HG02981 (cell line): ENCODE measurements around the gene PI16.

Experiments
- ATAC-seq: cut with Tn5 transposase; IDR thresholded peaks from one replicate; pipeline ENCODE4 v1.9.1; 2021; ENCODE audit warnings: mild to moderate bottlenecking, moderate library complexity; ENCODE audit not compliant: unreplicated experiment

Gene PI16

DNA sequence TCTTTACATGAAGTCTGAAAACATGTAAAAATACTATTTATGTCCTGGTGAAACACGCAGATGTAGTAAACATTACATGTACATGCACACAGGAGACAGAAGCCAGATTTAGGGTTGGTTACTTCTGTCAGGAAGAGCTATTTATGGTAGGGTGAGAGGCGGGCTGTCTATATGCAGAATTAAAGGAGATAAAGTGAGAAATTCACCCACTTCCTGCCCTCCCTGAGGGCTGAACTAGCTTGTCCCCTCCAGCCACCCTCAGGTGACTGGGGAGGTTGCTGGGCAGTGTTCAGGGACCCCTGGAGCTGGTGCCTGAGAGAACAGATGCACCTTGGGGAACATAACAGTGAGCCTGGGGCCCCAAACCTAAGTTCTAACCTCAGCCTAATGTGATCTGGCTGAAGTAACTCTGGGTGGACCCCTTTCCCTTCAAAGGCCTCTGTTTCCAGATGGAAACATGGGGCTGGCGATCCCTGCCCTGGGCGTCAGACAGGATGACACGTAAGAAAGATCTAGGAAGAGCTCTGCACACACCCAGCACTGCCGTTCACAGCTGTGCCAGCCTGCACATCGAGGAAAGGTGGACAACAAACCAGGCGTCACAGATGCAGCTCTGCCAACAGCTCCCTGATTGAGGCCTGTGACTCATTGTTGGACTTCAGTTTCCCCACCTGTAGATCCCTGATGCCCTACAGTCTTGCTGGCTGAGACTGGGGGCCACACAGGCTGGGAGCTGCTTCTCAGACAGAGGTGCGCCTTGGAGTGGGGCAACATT, 1.3 kb downstream of the PI16 start:
- no peak for ATAC-seq

DNA sequence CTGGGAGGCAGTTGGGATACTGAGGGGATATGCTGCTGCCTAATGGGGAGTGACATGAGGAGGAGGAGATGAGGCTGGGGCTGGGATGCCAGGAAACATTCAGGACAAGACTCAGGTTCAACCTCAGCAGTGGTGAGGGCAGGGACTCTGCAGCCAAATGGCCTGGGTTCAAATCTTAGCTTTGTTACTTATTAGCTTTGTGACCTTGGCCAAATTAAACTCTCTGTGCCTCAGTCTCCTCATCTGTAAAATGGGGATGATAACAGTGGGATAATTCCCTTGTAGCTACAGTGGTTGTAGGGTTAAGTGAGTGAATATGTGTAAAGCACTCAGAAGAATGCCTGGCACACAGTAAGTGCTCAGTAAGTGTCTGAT, 1.9 kb downstream of the PI16 start:
- no peak for ATAC-seq

DNA sequence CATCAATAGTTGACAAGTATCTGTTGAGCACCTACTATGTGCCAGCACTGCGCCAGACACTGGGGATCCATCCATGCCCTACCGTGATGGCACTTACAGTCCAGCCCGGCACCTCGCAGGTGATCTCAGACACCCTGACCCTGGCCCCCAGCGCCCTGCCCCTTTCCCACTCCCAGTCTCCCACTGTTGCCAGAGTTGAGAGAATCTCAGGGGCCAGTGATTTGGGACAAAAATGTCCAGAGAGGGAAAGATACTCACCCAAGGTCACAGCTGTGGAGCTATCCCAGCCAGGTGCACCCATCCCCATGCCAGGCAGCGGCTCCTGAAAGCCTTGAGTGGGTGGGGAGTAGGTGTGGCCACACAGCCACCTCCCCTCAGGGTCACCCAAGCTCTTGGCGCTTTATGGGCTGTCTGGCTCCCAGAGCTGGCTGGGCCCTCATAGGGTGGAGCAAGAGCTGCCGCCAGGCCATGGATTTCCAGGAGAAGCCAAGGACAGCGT, 3.3 kb downstream of the PI16 start:
- no peak for ATAC-seq

DNA sequence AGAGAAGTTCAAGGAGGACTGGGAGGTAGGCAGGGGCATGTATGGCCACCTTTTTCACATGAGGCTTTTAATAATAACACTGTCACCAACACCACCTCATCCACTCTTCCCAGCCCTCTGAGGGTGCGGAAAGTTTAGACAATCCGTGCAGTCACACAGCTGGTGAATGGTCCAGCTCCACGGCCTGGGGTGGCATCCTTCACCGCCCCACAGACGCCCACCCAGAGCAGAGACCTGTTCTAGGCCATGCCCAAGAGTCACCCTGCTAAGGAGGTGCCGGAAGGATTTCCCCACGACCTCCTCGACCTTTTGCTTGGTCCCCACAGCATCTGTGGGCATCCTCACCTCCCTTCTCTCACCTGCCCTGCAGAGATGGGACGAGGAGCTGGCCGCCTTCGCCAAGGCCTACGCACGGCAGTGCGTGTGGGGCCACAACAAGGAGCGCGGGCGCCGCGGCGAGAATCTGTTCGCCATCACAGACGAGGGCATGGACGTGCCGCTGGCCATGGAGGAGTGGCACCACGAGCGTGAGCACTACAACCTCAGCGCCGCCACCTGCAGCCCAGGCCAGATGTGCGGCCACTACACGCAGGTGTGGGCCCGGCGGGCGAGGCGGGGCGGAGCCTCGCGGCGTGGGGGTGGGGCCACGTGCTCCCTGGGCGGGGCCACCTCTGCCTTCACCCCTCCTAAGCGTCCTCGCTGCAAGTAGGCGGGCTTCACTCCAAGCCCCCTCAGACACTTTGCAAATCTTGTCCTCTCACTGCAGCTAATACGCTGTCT, 4.4 kb downstream of the PI16 start:
- ATAC-seq = no peak

DNA sequence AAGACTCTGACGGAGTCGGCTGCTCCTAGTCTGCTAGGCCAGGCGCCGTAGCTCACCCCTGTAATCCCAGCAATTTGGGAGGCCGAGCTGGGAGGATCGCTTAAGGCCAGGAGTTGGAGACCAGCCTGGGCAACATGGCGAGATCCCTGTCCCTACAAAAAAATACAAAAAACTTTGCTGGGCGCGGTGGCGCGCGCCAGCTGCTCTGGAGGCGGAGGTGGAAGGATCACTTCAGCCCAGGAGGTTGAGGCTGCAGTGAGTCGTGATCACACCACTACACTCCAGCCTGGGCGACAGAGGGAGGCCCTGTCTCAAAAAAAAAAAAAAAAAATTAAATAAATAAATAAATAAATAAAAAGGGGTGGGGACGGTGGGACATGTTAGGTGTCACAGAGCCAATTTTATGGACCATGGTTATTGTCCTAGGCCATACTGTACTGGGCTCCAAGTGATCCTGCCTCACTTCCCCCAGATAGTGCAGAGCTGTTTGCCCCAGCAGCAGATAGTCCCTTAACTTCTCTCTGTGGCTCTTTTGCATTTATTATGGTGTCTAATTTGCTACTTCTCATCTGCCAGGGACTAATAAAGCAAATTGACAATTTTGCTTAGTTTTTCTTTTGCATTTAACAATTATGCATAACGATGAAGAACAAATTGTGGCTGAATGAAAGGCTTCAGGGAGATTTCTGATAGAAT, 5.2 kb downstream of the PI16 start:
- ATAC-seq = no peak

DNA sequence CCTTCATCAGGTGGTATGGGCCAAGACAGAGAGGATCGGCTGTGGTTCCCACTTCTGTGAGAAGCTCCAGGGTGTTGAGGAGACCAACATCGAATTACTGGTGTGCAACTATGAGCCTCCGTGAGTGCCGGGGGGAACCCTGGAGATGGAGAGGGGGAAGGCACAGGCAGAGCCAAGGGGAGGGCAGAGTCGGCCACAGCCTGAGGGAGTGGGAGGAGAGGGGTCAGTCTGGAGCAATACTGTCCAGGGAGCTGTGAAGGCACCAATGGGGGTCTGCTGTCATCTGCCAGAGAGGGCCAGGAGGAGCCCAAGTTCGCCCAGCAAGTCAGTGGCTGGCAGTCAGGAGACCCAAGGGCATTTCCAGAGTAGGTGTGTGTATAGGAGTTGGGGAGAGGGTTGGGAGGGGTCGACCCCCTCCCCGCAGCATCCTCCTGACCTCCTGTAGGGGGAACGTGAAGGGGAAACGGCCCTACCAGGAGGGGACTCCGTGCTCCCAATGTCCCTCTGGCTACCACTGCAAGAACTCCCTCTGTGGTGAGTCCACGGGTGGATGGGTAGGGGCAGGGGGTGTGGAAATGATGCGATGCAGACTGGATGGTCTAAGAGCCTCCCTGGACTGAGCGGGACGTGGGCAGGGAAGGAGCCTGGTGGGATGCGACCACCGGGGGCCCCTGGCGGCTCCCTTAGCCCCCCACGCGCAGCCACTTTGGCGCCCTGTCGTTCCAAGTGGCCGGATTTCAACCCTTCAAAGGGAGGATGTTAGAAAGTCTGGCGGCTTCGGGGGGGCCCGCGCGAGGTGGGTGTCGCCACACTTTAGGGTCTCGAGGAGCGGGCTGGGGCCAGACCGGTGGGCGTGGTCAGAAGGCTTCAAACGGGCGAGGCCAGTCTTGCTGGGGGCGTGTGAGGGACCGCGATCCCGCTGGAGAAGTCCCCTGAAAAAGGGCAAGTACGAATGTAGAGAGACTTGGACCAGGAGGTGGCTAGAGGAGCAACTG, 7.2 kb downstream of the PI16 start:
- ATAC-seq = no peak

DNA sequence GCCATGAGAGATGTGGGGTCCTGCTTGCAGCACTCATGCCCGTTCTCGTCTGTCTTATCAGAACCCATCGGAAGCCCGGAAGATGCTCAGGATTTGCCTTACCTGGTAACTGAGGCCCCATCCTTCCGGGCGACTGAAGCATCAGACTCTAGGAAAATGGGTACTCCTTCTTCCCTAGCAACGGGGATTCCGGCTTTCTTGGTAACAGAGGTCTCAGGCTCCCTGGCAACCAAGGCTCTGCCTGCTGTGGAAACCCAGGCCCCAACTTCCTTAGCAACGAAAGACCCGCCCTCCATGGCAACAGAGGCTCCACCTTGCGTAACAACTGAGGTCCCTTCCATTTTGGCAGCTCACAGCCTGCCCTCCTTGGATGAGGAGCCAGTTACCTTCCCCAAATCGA, 8.3 kb downstream of the PI16 start:
- ATAC-seq = no peak

DNA sequence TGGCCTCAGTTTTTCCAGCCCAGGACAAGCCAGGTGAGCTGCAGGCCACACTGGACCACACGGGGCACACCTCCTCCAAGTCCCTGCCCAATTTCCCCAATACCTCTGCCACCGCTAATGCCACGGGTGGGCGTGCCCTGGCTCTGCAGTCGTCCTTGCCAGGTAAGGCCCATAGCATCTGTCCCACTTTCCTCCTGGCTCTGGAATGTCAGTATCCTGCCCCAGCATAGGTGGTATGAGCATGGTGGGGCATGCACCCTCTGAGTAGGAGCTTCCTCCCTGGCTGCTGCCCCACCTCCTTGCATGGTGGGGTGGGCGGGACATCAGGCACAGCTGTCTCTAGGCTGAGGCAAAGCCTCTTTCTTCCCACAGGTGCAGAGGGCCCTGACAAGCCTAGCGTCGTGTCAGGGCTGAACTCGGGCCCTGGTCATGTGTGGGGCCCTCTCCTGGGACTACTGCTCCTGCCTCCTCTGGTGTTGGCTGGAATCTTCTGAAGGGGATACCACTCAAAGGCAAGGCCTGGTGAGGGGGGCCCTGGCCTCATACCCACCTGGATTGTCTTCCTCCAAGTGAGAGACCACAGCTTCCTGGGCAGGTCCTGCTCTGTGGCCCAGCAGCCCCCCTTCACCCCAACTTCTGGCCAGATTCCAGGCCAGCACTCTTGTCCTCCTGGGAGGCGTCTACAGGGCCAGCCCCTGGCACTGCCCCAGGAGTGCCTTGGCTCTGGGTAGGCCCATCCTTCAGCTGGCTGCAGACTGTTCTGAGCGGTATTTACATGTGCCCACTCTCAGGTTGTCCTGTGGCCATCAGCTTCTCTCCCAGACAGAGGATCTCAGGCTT, 9.1 kb downstream of the PI16 start:
- no peak for ATAC-seq

DNA sequence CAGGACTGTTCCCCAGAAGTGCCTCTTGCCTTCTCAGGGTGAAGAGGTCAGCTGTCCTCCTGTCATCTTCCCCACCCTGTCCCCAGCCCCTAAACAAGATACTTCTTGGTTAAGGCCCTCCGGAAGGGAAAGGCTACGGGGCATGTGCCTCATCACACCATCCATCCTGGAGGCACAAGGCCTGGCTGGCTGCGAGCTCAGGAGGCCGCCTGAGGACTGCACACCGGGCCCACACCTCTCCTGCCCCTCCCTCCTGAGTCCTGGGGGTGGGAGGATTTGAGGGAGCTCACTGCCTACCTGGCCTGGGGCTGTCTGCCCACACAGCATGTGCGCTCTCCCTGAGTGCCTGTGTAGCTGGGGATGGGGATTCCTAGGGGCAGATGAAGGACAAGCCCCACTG, 9.8 kb downstream of the PI16 start:
- no peak for ATAC-seq

DNA sequence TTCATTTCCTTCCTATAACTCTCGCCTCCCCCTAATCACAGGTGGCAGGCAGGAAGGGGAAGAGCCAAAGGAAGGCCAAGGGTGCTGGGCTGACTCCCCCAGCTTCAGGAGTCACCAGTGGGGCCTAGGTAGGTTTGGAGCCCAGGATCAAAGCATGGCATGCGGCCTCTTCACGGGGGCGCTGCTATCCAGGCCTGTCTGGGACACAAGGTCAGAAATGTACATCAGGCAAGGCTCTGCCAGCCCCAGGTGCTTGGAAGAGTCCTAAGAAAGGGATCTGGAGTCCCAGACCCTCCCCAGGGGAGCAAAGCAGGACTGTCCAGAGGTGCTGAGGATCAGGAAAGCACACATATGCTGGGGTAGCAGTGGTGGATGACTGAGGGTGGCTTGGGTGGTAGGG, 10.4 kb downstream of the PI16 start:
- no peak for ATAC-seq

DNA sequence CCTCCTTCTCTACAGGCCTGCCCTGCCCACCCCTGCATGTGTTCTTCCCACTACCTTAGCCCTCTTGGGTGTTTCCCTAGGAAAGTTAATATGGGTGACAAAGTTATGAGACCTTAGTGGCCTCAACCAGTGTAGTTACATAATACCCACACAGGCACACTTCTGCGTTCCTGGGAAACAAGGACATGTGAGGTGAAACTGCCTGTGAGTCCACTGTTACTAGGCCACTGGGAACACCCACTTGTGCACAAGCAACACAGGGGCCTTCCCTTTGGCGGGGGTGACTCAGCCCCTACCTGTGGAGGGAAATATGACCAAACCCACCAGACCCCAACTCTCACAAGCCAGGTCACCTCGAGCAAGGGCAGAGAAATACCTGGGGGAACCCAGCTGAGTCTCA, 12.8 kb downstream of the PI16 start:
- ATAC-seq = no peak

DNA sequence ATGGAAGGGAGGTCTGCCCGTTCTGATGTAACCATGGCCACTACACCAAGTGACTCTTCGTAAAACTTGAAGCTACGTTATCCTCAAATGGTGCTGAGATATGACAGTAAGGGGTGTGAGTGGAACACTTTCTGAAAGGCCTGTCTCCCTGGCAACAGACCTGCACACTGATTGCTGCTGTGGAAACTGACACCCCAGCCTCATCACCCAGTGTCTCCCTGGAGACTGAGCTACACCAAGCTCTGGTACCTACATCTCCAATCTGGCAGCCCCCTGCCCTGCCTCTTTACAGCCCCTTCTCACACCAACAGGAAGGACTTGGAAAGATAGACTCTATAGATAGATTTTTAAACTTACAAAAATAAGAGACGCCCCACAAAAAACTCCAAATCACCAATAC, 13.2 kb downstream of the PI16 start:
- no peak for ATAC-seq

DNA sequence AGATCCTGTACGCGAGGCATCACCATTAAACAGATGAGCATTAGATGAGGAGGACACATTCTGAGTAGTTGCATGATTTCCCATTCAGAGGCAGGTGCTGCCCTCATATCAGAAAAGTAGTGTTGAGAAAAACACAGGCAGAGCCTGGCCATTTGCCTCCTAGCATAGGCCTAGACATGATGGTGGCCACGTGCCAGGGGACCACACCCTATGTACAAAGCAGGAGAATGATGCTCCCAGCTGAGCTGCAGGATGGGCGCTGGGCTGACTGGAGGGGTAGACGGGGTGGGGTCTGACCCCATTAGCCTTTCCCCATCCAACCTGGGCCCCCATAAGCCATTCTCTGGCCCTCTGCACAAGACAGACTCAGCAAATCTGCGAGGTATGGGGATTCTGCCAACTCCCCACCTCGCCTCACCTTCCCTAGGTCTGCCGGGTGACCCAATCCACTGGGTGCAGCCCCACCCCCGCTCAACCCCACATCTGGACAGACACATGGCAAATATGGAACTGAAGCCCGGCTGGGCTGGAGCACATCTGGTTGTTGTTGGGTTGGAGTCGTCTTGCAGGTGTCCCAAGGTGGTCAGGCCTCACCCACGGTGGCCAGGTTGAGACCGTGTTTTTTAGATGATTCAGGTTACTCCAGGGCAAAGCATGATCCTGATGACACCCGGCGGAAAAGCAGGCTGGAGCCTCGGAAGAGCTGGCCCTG, 13.9 kb downstream of the PI16 start:
- no peak for ATAC-seq

DNA sequence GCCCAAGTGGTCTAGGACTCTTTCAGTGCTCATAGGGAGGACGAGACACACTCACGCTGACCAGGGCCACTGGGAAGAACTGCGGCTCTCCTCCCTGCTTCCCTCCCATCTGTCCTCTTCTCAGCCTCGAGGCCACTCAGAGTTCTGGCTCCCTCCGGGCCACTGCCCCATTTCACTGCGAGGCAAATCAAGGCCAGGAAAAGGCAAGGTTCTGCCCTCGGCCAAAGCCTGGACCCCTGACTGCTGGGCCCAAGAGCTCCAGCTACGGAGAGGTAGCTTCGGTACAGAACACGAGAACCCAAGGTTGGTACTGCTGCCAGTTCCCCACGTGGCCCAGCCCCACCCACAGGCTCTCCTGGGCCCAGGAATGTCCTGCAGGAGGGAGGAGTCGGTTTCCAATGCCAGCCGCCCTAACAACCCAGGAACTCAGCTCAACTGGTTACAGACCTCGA, 14.7 kb downstream of the PI16 start:
- ATAC-seq = no peak

DNA sequence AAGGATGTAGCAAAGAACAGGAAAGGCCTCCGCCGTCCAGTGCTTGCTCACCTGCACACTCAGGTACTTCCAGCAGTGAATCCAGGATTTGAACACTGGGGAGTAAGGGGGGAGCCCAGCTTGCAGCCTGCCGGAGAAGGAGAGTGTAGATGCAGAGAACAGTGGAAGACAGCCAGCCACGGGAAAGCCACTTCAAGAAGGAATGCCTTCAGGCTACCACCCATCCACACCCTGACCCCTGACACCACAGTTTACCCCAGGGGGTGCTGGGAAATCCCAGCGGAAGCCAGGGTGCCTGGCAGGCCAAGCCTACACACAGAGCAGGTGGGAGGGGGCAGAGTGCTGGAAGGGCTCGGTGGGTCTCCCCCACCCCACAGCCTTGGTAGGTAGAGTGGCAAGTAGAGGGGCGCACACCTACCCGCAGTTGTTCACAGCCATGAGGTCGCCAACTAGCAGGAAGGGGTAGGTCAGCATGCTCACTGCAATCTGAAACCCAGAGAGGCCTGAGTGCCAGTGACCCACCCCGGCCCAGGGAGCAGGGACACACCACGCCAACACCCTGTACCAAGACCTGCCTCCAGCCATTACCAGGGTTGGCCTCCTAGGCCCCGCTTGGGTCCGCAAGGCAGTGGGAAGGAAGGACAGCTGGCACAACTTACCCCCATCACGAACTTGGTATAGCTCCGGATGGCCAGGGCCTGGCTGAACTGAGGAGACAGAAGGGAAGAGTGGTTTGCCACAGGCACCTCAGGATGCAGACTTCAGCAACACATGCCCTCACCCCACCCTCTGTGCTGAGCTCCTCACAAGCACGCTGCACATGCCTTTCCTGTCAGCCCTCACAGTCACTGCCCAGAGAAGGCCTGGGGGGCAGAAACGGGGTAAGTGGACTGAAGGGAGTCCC, 15.7 kb downstream of the PI16 start:
- ATAC-seq = no peak

DNA sequence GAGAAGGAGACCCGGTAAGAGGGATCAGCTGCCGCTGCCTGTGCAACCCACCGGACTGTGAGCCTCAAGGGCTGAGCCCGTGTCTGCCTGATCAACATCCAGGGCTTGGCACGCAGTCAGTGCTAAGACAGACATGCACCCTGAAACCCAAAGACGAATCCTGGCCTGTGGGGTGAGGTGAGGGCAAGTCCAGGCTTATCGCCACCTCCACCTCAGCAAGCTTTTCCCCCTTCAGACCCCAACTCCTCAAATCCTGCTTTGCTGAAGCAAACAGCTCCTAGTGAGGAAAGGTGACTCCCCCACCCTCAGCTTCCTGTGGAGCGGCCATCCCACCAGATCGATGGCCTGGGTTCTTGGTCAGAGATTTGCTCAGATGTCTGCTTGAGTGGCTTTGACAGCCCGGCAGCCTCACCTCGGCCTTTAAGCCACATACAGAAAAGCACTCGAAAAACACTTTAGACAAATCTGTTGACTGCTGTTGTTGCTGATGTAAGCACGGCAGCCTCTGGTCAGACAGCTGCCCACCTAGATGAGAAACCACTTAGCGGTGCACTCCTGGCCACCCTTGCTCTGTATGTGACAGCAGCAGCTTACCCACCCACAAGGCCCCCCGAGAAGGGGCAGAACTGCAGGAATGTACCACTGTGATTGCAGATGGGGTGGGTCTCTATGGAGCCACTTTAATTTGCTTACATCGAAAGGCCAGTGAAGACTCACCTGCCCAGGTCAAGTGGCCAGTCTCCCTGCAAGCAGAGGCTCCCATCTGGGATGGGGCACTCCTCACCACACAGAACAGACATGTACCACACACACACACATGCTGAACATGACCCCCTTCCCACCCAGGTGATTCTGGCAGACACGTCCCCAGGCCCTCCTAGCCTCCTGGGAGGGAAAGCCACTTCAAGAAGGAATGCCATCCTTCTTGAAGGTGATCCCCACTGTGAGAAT, 16.6 kb downstream of the PI16 start:
- ATAC-seq = no peak
